Germinal center (tissue), 1 donor: ENCODE measurements around the gene BAAT.
"Not testable (repeated sequence)": the region's sequence is repeated elsewhere in the genome, so short reads cannot be mapped to it uniquely, and the experiment has no call there.

ENCODE experiments used
- DNase-seq: peaks from one replicate; pipeline ENCODE4 v3.0.0; 2012; ENCODE audit warnings: mixed read lengths, low spot score

Gene BAAT

DNA sequence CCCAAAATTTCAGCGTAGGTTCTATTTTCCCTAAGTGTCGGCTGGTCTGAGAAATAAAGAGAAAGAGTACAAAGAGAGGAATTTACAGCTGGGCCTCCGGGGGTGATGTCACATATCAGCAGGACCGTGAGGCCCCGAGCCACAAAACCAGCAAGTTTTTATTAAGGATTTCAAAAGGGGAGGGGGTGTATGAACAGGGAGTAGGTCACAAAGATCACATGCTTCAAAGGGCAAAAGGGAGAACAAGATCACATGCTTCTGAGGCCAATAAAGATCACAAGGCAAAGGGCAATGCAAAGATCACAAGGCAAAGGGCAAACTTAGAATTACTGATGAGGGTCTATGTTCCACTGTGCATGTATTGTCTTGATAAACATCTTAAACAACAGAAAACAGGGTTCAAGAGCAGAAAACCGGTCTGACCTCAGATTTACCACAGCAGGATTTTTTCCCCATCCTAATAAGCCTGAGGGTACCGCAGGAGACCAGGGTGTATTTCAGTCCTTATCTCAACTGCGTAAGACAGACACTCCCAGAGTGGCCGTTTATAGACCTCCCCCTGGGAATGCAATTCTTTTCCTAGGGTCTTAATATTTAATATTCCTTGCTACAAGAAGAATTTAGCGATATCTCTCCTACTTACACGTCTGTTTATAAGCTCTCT is at the start of gene BAAT:
TSS of gene BAAT (minus strand) at position 134 of the 664 bp plus-strand sequence. CDS start 13,602 bp downstream, outside the sequence.
- DNase-seq = not testable (repeated sequence)

DNA sequence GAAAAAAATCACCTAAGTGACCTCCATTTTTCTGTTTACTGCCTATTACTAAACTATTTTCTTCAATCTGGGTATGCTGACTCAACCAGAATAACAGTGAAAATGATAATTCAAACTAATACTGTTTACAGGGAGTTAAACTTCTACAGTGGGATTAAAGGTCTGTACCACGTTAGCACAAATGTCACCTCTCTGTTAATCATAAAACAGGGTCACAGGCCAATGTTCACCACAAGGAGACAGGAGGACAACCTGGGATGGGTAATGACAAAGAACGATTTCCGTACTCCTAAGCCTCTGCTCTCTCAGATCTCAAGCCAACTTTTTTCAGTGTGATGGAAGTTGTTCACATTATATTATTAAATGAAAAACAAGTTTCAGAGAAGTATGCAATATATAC is 48.4 kb upstream of the BAAT start:
- DNase-seq = no peak

DNA sequence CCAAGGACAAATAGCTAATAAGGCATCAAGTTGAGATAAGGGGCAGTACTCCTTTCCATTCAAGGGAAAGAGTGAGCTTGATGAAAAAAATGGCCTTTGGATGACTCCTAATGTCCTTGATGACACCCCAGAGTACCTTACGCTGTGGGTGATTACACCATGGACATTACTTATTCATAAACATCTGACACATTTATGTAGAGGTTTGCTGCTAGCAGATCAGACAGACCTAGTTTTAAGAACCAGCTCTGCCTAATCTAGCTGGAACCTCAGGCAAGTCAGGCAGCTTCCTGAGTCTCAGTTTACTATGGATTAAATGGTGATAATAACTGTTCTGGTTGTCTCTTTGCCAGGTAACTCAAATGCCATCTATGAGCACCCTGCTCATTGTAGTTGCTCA is 47.9 kb upstream of the BAAT start:
- DNase-seq = no peak

DNA sequence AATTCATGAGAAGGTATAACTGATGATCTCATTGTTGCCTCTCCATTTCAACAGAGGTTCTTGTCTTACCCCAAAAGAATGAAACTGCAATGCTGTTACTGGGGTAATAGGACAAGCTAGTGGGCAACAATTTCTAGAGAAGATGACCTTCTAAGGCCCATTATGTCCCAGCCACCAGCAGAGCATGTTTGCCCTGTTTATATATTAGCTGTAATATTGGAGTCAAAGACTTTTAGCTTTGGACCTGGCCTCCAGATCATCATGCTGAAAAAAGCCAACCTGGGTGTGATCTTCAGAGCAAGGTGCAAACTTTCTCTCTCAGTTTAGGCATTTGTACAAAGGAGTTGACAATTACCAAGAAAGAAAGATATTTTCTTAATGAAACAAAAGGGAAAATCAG is 47.4 kb upstream of the BAAT start:
- no peak for DNase-seq

DNA sequence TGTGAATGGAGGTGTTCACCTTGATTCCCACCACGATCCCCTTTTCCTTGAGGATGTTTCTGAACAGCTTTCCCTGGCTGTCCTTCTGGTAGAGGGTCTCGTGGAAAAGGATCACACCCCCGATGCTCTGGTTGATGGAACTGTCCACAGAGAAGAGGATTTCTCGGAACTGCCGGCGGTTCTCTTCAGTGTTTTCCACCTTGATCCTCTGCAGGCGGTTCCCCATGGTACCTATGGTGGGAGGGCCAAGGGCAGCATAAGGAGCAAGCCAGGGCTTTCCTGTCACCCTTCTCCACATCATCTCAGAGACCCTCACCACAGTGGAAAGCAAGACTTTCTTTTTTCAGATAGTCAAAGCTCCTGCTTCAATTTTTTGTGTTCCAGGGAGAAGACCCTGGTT is 44.9 kb upstream of the BAAT start:
- no peak for DNase-seq

DNA sequence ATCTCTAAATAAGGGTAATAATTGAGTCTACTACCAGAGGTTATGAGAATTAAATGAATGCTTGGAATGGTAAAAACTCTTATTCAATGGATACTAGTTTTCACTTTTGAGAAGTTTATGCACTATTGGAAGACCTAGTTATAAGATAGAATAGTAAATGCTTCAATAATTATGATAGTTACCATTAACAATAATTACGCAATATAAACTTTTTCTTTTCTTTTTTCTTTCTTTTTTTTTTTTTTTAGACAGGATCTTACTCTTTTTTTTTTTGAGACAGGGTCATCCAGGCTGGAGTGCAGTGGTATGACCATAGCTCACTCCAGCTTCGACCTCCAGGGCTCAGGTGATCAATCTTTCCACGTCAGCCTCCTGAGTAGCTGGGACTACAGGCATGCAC is 44.1 kb upstream of the BAAT start:
- no peak for DNase-seq

DNA sequence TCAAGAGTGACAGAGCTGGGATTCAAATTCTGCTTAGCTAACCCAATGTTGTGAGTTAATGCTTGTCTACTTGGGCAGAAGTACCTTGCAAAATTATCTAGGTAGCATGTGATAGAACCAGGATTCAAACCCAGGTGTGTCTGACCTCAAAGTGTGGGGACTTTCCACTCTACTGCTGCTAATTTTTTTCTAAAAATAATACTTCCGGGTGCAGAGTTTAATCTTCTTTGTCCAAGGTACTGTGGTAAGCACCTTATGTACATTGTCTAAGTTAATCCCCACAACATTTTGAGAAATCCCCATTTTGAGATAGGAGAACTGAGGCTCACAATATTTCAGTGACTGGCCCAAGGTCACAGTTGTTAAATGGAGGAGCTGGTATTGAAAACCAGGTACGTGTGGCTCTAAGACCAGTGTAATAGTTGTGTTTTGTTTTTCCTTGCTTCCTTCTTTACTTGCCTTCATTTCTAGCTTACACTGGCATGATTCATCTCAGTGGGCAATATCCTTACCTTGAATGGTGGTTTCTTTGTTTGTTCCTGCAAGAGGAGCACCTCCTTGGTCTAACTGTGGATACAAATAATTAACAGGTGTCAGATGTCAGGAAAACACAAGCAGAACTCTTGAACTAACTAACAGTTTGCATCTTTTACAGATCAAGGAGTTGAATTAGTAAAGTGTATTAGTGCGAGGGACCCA is 43.3 kb upstream of the BAAT start:
- peak; percentile 8 for DNase-seq

DNA sequence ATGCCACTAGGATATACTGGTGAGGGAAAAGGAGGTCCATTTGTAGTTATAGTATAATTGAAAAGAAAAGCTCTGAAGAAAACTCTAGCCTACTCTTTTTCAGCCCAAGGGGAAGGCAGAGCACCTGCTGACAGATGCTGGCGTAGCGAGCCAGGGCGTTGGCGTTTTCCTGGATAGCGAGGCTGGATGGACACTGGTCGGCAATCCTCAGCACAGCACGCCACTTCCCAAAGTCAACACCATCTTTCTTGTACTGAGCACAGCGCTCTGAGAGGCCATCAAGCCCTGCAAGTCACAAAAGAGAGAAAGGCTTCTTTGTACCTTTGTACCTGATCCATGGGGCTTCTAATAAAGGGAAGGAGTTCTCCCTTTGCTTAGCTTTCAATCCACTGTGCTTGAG is 42.6 kb upstream of the BAAT start:
- DNase-seq = no peak

DNA sequence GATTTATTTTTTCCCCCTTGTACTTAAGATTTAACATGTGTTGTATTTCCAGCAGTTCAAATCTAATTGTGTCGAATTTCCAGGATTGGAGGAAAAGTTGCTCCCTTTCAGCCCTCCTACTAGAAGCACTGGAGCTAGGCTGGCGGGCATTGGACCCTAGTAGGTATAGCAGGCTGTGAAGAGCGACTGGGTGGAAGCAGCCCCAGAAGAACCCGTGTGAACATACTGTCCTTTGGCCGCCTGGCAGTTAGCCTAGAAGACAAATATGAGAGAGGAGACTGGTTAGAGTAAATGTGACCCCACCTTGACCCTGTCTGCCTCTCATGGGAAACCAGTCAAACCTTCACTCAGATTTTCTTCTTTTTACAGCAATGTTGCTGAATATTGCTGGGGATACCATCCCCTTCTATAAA is 36.9 kb upstream of the BAAT start:
- DNase-seq = no peak

DNA sequence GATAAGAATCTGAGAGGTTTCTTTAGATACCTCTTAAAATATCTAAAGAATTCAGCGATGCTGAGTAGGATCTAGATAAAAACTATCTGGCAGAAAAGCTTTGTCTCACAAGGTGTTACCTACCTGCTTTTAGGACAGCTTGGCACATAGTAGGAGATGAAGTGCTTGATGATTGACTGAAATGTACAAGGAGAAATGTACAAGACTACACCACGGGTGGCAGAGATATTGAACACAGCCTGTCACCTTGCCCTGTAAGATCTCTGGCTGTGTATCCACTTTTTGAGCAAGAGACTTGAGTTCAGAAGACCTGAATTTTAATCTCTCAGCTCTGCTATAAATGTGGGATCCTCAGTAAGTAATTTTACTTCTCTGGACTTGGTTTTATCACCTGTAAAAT is 35.1 kb upstream of the BAAT start:
- DNase-seq = no peak

DNA sequence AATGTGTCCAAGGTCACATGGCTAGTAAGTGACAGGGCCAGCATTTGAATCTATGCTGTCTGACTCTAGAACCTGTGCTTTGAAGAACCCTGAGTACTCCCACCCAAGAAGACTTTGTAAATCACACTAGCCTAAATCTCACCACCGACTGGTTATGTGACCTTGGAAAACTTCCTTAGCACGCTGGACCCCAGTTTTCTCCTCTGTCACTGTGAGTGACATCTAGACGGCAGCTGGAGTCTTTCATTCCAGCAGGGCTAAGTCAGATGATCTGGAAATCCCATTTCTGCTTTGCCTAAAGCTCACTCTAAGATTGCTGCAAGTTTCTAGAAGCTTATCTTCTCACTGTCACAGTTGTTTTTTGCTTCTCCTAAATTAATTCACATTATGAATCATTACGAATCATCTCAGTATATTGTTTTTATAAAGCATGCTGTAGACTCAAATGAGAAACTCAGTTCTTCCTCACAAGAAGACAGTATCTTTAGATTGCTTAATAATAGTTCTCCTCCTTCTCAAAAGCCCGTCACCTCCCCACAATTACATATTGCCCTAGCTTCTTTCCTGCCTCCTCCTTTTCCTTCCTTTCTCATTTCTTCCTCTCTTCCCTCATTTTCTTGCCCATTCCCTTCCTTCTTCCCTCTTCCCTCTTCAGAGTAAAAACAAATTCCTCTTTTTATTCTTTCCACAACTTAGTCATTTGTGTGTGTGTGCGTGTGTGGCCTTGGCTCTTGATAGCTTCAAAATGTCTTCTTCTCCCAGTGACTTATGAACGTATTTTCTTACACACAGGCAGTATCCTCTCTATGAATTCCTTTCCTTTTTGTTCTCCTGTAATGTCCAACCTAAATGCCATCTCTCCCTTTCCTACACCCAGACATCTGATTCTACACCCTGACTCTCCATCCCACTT is 34.0 kb upstream of the BAAT start:
- no peak for DNase-seq

DNA sequence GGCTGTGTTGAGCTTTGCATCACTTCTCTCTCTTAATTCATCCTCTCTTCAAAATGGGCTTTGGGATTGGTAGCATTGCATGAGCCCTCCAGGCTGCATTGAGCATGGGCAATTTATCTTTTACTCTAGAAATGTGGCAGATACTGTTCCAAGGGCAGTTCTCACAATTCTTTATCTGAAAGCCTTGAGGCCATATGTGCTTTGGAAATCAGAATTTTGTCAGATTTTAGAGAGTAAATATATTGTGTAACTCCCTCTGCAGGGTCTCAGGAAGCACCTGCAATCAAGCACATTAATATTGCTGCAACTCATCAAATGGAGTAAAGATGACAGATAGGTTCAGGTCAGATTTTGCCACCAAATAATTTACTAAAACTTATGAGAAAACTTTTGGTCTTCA is 33.2 kb upstream of the BAAT start:
- no peak for DNase-seq

DNA sequence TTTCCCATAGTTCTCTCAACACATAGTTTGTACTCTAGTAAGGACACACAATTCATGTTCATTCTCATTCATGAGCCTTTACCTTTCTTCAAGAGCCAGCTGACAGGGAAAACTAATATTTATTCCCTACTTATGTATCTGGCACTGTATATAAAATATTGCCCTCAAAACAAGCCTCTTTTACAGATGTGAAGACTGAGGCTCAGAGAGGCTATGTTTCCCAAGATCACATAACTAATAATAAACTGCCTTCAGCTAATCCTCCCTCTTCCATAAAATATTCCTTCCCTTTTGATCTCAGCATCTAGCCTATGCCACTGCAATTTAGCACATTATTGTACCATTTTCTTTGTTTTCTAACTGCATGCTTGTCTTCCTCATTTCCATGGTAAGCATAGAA is 32.6 kb upstream of the BAAT start:
- DNase-seq = no peak

DNA sequence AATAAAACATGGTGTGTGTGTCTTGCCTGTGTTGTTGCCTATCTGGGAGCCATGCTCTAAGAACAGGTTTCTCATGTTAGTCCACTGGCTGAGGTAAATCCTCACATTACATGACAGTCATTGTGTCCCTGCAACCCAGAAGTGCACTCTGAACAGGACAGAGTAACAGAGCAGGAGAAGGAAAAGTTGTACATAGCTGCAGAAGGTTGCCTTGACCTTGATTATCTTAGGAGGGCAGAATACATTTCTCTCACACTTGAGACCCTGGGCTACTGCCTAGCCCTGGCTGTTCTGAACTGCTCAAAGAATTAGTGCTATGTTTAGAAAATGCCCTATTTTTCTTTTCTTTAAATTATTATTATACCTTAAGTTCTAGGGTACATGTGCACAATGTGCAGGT is 30.8 kb upstream of the BAAT start:
- DNase-seq = no peak

DNA sequence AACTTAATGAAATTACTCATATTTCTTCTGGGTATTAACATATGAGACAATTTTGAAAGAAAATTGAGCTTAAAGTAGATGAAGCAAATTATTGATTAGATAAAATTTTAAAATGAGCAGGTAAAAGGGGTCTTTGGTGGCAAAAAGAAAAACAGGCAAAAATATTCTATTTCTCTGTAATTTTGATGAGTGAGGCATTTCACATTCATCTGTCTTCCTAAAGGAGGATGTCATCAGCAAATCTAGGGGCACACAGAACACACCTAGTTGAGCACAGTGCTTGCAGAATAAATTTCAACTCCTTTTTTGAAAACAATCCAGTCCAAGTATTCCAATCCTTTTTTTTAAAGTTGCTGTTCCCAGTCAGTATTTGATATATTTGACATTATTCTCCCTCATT is 30.0 kb upstream of the BAAT start:
- no peak for DNase-seq

DNA sequence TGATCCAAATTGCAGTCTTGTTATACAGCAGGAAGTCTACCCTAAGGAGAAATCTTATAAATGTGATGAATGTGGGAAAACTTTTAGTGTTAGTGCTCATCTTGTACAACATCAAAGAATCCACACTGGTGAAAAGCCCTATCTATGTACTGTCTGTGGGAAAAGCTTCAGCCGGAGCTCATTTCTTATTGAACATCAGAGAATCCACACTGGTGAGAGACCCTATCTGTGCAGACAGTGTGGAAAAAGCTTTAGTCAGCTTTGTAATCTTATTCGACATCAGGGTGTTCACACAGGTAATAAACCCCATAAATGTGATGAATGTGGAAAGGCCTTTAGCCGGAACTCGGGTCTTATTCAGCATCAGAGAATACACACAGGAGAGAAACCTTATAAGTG is 24.3 kb upstream of the BAAT start:
- no peak for DNase-seq

DNA sequence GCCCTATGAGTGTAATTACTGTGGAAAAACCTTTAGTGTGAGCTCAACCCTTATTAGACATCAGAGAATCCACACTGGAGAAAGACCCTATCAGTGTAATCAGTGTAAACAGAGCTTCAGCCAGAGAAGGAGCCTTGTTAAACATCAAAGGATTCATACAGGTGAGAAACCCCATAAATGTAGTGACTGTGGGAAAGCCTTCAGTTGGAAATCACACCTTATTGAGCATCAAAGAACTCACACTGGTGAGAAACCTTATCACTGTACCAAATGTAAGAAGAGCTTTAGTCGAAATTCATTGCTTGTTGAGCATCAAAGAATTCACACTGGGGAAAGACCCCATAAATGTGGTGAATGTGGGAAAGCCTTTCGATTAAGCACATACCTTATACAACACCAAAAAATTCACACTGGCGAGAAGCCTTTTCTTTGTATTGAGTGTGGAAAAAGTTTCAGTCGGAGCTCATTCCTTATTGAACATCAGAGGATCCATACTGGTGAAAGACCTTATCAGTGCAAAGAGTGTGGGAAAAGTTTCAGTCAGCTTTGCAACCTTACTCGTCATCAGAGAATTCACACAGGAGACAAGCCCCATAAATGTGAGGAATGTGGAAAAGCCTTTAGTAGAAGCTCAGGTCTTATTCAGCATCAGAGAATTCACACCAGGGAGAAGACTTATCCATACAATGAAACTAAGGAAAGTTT is 23.7 kb upstream of the BAAT start:
- DNase-seq = no peak

DNA sequence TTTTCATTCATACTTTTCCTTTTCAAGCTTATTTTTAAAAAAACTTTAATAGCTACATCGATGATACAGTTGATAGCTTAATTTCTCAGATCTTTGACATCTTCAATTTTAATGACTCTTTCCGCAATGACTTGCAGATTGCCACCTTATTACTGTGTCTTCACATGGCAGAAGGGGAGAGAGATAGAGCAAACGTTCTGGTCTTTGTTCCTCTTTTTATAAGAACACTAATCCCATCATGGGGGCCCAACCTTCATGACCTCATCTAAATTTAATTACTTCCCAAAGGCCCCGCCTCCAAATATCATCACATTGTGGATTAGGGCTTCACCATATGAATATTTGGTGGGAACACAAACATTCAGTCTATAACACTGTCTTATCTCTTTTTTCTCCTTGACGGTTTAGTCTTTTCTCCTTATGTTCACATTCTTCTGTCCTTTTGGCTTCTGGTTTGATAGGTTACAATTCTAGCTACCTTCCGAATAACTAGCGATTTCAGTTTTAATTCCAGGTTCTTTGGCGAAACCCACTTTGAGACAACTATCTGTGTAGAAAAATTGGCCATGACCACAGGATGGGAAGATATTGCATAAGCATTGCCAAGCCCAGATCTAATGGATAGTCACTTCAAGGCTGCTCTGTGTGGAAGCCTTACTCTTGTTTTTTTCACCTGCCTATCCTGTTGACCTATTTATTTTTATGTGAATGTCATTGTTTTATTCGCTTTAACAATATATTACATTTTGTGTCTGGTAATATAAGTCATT is 18.9 kb upstream of the BAAT start:
- no peak for DNase-seq

DNA sequence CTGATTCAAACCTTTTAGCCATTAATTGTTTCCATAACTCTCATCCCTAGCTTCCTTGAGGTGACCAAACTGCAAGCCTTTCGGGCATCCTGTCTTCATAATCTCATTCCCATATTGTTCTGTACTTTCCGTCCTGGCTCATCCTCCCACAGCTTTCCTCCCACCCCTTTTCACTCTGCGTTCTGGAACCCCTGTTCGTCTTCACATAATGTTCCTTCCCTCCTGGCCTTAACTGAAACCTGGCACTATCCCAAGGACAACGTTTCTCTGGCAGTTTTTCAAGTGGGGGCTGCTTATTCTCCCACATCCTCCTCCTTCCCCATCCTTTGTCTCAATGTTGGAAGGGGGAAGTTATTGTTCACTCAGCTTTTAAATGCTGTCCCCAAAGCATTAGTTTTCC is 15.3 kb upstream of the BAAT start:
- no peak for DNase-seq

DNA sequence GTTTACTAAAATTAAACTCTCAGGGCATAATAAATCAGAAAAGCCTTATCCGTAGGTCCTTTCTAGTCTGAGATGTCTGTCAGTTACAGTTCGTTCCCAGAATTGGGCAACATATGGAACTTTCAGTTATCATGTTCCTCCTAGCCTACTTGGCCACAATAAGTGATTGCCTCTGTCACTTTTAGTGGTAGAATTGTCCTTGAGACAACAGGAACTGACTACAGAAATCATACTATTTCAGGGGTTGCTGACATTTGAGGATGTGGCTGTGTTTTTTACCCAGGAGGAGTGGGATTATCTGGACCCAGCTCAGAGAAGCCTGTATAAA is 14.8 kb upstream of the BAAT start:
- DNase-seq = no peak

DNA sequence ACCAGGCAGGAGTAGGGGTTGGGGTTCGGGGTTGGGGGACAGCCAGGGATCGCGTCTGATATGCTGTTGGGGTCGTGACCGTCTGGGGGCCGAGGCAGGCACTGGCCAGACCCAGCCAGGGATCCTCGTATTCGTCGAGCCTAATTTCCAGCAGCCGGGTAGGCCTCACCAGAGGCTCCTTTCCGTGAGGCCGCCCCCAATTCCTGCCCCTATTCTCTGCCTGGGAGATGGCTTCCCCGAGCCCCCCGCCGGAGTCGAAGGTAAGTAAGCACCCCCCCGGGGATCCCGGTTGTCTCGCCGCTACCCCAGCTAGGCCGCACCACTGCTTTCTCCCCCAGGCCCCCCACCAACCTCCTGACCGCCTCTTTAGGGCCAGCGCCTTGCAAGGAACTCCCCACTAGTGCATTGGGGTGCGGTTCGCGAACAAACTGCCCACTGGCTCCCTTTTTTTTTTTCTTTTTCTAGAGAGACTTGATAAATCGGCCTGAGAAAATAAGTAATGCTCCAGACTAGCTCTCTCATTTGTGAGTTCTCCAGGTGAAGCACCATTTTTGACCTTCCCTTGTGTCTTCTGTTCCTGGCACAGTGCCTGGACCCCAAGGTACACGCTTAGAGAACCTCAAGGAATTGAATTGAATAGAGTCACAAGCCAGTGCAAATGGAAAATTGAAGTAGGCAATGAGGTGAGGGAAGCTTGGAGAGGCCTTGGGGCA is 14.3 kb upstream of the BAAT start:
- DNase-seq = no peak
